Esophagus (tissue), 2 donors: ENCODE measurements around the gene GRAMD1A. TPM values are rescaled to one million over a fixed set of nuclear protein-coding genes. Genes with fewer than 3 reads are reported as not detected.

Experiments
- H3K27ac ChIP-seq, 2 donors: one replicate each; pipeline ENCODE4 v1.5.1; 2013; ENCODE audit warnings: low read depth in 2 of 2, mild to moderate bottlenecking in 2 of 2, inconsistent platforms in 1 of 2, low read length in 1 of 2, moderate library complexity in 1 of 2
- H3K27me3 ChIP-seq, 2 donors: one replicate each; pipeline ENCODE4 v1.6.1; 2013; ENCODE audit warnings: low read length in 2 of 2, control low read depth in 1 of 2, mild to moderate bottlenecking in 1 of 2; ENCODE audit not compliant: insufficient read depth in 2 of 2, control insufficient read depth in 1 of 2
- H3K36me3 ChIP-seq, 2 donors: one replicate each; pipeline ENCODE4 v1.6.1; 2013; ENCODE audit warnings: low read length in 1 of 2; ENCODE audit not compliant: control insufficient read depth in 2 of 2, insufficient read depth in 2 of 2
- H3K4me1 ChIP-seq, 2 donors: one replicate each; pipeline ENCODE4 v1.6.1; 2013; ENCODE audit warnings: low read length in 1 of 2; ENCODE audit not compliant: control insufficient read depth in 2 of 2, insufficient read depth in 2 of 2
- H3K4me3 ChIP-seq, 2 donors: one replicate each; pipeline ENCODE4 v1.5.1; 2013; ENCODE audit warnings: low read length in 2 of 2, mild to moderate bottlenecking in 2 of 2, low read depth in 1 of 2, moderate library complexity in 1 of 2
- H3K9me3 ChIP-seq, 2 donors: one replicate each; pipeline ENCODE4 v1.6.1; 2013; ENCODE audit warnings: mild to moderate bottlenecking in 2 of 2, low read depth in 1 of 2, low read length in 1 of 2, moderate library complexity in 1 of 2; ENCODE audit not compliant: control insufficient read depth in 2 of 2, insufficient read depth in 1 of 2
- WGBS, 2 donors: extraction: QIAGEN DNeasy Blood & Tissue Kit; methylation state at CpG; one replicate each; pipeline ENCODE4 v1.1.7; 2013; 5-methylcytosine and 5-hydroxymethylcytosine counted together
- polyA plus RNA-seq, 2 donors: library from polyadenylated mRNA; stranded (reverse); fragments of 200-250 nt; gene quantifications; one replicate each; pipeline ENCODE4 v1.2.3, GENCODE V29; 2013
- donor health status: healthy with polysubstance abuse.
- donor health status: Bipolar disorder and iron deficiency.

The GRAMD1A gene
- polyA plus RNA-seq, 2 donors = 11.7 to 14.0 TPM

DNA sequence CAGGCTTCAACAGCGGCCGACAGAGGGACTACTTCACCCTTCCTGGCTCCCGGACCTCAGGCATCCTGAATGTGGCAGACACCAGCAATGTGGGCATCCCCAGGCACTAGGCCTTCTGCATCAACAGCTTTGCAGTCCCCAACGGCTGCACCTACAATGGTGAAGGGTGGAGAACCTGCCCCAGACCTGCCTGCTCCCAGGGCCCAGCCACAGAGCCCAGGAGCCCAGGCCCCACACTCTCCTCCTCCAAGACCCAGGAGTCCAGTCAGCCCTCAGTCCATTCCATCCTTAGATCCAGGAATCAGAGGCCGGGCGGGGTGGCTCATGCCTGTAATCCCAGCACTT is 75.9 kb downstream of the GRAMD1A start:
- Histone ChIP-seq H3K27ac (no peak overlapping the region), H3K4me3 (no peak overlapping the region), H3K9me3 (peaks cover 0 to 2% of the 10 kb centered on the region in 2 donors), H3K27me3 (no peaks in the 10 kb centered on the region), H3K36me3 (no peaks in the 10 kb centered on the region), H3K4me1 (no peaks in the 10 kb centered on the region)
- 81 to 86% methylated on average over 6 of the region's 6 CpGs for WGBS, 2 donors

Other genes with a start within 250 kb of the GRAMD1A start
- gene ZNF599, start 227.1 kb upstream of the GRAMD1A start, polyA plus RNA-seq = 1 to 10 TPM; 2.1 to 2.7 TPM
- 1 to 10 TPM in 1 of 2 donors, under 1 TPM in 1; 0.80 to 1.3 TPM for gene ZNF30, start 73.4 kb upstream of the GRAMD1A start, polyA plus RNA-seq
- gene ZNF792, start 36.1 kb upstream of the GRAMD1A start, polyA plus RNA-seq = under 1 TPM; 0.41 to 0.65 TPM
- gene SCN1B, start 30.1 kb downstream of the GRAMD1A start, polyA plus RNA-seq = 1 to 10 TPM in 1 of 2 donors, under 1 TPM in 1; 0.73 to 1.1 TPM
- under 1 TPM; 0.04 to 0.16 TPM for gene HPN, start 41.4 kb downstream of the GRAMD1A start, polyA plus RNA-seq
- gene FXYD3, start 115.5 kb downstream of the GRAMD1A start, polyA plus RNA-seq = 100 to 1,000 TPM; 630 to 697 TPM
- gene LGI4, start 134.7 kb downstream of the GRAMD1A start, polyA plus RNA-seq = 1 to 10 TPM; 6.5 to 10.0 TPM
- 10 to 100 TPM; 13.2 to 21.4 TPM for gene FXYD1, start 138.5 kb downstream of the GRAMD1A start, polyA plus RNA-seq
- under 1 TPM; 0.09 to 0.14 TPM for gene FXYD7, start 142.9 kb downstream of the GRAMD1A start, polyA plus RNA-seq
- 10 to 100 TPM; 33.5 to 94.9 TPM for gene FXYD5, start 154.4 kb downstream of the GRAMD1A start, polyA plus RNA-seq
- under 1 TPM in 1 of 2 donors, not detected in 1; 0.08 TPM for gene FAM187B, start 228.4 kb downstream of the GRAMD1A start, polyA plus RNA-seq
- 10 to 100 TPM; 39.0 to 63.5 TPM for gene LSR, start 248.7 kb downstream of the GRAMD1A start, polyA plus RNA-seq